Activated naive CD8-positive, alpha-beta T cell treated with anti-CD3 and anti-CD28 coated beads for 36 hours (primary cell): ENCODE measurements around the gene NPTX2. TPM values are rescaled to one million over a fixed set of nuclear protein-coding genes. Genes with fewer than 3 reads are reported as not detected.
A peak's percentile ranks its signal among the peaks of the same experiment; 100 is the strongest.
"Not testable (repeated sequence)": the region's sequence is repeated elsewhere in the genome, so short reads cannot be mapped to it uniquely, and the experiment has no call there.

ENCODE experiments used
- DNase-seq: peaks from one replicate; pipeline ENCODE4 v3.0.0; 2021
- H3K27ac Mint-ChIP-seq: one replicate; pipeline ENCODE4 v1.8.0; 2022; ENCODE audit warnings: mild to moderate bottlenecking, moderate library complexity, mixed read lengths
- H3K27me3 Mint-ChIP-seq: one replicate; pipeline ENCODE4 v1.8.0; 2022; ENCODE audit warnings: mild to moderate bottlenecking, mixed read lengths
- H3K36me3 Mint-ChIP-seq: one replicate; pipeline ENCODE4 v1.8.0; 2021; ENCODE audit warnings: mild to moderate bottlenecking, mixed read lengths
- H3K4me1 Mint-ChIP-seq: one replicate; pipeline ENCODE4 v1.8.0; 2021; ENCODE audit warnings: mixed read lengths
- H3K4me3 Mint-ChIP-seq: one replicate; pipeline ENCODE4 v1.8.0; 2022; ENCODE audit warnings: mild to moderate bottlenecking, moderate library complexity, mixed read lengths
- H3K9me3 Mint-ChIP-seq: one replicate; pipeline ENCODE4 v1.8.0; 2022; ENCODE audit warnings: mixed read lengths
- total RNA-seq, 2 experiments: library from RNA; stranded (reverse); gene quantifications; one replicate each; pipeline ENCODE4 v1.2.3, GENCODE V29; 2021

The NPTX2 gene, protein sequence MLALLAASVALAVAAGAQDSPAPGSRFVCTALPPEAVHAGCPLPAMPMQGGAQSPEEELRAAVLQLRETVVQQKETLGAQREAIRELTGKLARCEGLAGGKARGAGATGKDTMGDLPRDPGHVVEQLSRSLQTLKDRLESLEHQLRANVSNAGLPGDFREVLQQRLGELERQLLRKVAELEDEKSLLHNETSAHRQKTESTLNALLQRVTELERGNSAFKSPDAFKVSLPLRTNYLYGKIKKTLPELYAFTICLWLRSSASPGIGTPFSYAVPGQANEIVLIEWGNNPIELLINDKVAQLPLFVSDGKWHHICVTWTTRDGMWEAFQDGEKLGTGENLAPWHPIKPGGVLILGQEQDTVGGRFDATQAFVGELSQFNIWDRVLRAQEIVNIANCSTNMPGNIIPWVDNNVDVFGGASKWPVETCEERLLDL
- total RNA-seq = not detected

DNA sequence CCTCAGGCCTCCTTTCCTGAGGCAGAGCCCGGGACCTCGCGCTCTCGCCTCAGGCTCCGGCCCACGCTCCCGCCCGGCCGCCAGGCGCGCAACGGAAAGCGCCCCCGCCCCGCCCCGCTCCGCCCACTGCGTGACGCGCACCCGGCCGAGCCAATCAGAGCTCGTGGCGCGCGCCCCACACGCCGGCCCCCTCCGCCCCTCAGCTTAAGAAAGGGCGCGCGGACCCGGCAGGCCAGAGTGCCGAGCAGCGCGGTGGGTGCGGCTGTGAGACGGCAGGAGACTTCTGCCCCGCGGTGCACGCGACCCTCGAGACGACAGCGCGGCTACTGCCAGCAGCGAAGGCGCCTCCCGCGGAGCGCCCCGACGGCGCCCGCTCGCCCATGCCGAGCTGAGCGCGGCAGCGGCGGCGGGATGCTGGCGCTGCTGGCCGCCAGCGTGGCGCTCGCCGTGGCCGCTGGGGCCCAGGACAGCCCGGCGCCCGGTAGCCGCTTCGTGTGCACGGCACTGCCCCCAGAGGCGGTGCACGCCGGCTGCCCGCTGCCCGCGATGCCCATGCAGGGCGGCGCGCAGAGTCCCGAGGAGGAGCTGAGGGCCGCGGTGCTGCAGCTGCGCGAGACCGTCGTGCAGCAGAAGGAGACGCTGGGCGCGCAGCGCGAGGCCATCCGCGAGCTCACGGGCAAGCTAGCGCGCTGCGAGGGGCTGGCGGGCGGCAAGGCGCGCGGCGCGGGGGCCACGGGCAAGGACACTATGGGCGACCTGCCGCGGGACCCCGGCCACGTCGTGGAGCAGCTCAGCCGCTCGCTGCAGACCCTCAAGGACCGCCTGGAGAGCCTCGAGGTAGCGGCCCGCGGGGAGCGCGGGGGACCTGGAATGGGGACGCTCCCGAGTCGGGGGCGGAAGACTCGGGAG, at the start of gene NPTX2:
TSS of gene NPTX2 (plus strand) at position 235 of the 909 bp plus-strand sequence. CDS start at position 412, 177 bp downstream.
- Mint-ChIP-seq H3K27ac (no peak within 1 kb of the TSS), H3K27me3 (peaks cover 61% of the 10 kb centered on the region), H3K36me3 (no peaks in the 10 kb centered on the region), H3K4me3 (no peak within 1 kb of the TSS), H3K9me3 (peaks cover 1% of the 10 kb centered on the region), H3K4me1 (peaks cover 2% of the 10 kb centered on the region)
- peak; percentile 40 for DNase-seq

DNA sequence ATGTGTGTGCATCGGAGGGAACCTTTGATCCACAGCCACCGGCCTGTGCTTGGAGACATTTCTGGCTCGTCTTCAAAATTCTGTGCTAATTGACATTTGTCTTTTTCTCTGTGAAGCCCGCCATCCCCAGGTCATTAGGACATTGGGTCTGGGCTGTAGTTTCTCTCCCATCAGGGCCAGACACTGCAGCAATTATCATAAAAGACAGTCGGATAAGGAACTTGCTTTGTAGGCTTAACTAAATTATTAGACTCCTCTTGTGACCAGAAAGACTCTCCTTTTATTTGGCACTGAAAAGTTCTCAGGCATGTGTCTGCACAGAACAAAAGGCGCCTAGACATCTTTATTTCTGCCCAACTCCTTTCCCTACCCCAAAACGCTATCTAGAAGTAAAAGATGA, 49.1 kb upstream of the NPTX2 start:
- Mint-ChIP-seq H3K27me3 (peaks cover 24% of the 10 kb centered on the region), H3K4me1 (no peaks in the 10 kb centered on the region), H3K4me3 (no peak overlapping the region), H3K9me3 (no peaks in the 10 kb centered on the region), H3K36me3 (no peaks in the 10 kb centered on the region), H3K27ac (no peak overlapping the region)
- DNase-seq = no peak

DNA sequence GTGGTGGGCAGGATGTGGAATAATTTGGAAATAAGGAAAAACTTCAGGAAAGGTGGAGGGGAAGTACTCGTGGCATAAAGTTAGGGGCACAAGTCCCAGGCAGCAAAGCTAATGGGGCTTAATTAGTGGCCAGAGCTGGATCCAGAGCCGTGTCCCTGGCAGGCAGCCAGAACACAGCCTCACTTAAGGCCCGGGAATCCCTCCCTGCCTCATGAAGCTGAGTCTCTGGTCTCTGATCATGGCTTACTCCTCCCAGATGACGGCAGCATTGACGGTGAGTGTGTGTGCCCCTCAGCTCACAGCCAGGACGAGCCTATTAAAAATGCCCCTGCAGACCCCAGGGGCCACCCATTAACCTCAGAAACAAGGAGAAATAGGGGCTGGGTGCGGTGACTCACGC, 48.2 kb upstream of the NPTX2 start:
- DNase-seq = no peak
- Mint-ChIP-seq H3K4me1 (no peaks in the 10 kb centered on the region), H3K4me3 (no peak overlapping the region), H3K27ac (no peak overlapping the region), H3K27me3 (peaks cover 18% of the 10 kb centered on the region), H3K36me3 (no peaks in the 10 kb centered on the region), H3K9me3 (no peaks in the 10 kb centered on the region)

DNA sequence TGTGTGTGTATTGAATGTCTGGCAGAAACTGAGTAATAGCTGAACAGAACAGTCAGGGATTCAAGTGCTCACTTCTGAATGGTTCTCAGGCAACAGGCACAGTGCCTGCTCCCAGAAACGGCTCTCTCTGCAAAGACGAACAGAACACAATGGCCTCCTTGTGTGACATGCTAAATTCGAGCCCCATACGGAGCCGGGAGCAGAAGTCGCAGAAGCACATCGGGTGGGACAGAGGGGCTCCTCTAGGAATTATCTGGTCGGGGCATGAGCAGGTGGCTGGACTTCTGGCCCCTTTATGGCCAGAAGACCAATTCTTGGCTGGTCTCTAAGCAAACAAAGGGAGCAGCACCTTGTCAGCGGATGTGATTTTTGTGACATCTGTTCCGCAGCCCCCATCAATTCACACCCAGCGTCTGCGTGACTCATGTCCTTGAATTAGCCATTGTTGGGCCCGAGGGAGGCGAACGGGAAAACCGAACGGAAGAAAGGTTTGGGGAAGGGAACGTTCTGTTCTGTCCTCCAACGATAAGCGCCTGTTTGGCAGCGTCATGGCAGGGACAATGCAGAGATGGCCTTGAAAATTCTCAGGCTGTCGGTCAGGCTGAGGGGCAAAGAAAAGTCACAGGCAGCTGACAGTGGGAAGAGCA, 47.3 kb upstream of the NPTX2 start:
- Mint-ChIP-seq H3K27ac (no peak overlapping the region), H3K9me3 (peaks cover 1% of the 10 kb centered on the region)

DNA sequence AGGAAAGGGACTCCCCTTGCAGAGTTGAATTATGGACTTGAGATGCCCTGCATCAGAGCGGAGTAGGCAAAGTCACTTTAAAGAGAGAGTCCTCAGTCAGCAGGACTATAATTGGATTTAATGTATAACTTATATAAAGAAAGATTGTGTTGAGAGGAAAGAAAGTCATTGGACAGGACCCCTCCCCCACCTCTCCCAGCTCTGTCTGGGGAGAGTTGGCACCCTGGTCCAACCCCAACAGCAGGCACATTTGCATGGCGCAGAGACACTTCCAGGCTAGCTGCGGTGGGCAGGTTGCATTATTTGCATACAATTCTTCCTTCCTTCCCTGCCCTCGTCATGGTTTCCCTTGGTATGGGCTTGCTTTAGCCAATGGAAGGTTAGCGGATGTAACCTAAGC, 46.1 kb upstream of the NPTX2 start:
- Mint-ChIP-seq H3K4me1 (no peaks in the 10 kb centered on the region), H3K36me3 (no peaks in the 10 kb centered on the region), H3K9me3 (peaks cover 9% of the 10 kb centered on the region), H3K4me3 (no peak overlapping the region), H3K27me3 (peaks cover 16% of the 10 kb centered on the region), H3K27ac (no peak overlapping the region)
- no peak for DNase-seq

More for the DNA sequence above, 47.3 kb upstream of the NPTX2 start:
- Mint-ChIP-seq H3K4me3 (no peak overlapping the region), H3K36me3 (no peaks in the 10 kb centered on the region), H3K4me1 (no peaks in the 10 kb centered on the region), H3K27me3 (peaks cover 16% of the 10 kb centered on the region)
- DNase-seq = no peak

DNA sequence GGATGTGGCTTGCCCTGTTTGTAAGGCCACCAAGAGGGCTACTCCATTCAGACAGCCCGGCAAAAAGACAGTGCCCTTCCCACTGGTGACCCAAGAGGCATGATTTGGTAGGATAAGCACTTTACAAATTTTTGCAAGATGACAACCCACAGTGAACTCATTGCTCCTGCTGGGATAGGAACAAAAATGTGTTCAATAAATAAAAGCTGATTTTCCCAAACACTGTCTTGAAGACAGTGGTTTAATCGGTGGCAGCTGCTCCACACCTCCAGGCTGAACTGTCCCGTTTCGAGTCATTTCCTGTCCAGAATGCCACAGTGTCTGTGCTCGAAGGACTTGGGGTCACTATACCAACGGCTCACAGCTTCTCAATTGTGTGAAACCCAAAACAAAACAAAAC, 45.1 kb upstream of the NPTX2 start:
- Mint-ChIP-seq H3K4me3 (no peak overlapping the region), H3K4me1 (no peaks in the 10 kb centered on the region)

DNA sequence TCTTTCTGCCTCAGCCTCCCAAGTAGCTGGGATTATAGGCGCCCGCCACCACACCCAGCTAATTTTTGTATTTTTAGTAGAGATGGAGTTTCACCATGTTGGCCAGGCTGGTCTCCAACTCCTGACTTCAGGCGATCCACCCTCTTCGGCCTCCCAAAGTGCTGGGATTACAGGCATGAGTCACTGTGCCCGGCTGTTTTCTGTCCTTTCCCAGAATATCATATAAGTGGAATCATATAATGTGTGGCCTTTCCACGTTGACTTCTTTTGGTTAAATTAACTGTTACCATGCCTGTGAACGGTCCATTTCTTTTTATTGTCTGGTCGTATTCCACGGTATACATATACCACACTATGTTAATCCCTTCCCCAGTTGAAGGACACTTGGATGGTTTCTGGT, 44.4 kb upstream of the NPTX2 start:
- H3K4me3 Mint-ChIP-seq, DNase-seq, H3K4me1 Mint-ChIP-seq, H3K27ac Mint-ChIP-seq, H3K36me3 Mint-ChIP-seq: not testable (repeated sequence)
- H3K27me3 Mint-ChIP-seq = peaks cover 12% of the 10 kb centered on the region
- H3K9me3 Mint-ChIP-seq = peaks cover 12% of the 10 kb centered on the region

More for the DNA sequence above, 45.1 kb upstream of the NPTX2 start:
- Mint-ChIP-seq H3K27ac (no peak overlapping the region), H3K27me3 (peaks cover 14% of the 10 kb centered on the region), H3K9me3 (peaks cover 12% of the 10 kb centered on the region), H3K36me3 (no peaks in the 10 kb centered on the region)
- DNase-seq = no peak

DNA sequence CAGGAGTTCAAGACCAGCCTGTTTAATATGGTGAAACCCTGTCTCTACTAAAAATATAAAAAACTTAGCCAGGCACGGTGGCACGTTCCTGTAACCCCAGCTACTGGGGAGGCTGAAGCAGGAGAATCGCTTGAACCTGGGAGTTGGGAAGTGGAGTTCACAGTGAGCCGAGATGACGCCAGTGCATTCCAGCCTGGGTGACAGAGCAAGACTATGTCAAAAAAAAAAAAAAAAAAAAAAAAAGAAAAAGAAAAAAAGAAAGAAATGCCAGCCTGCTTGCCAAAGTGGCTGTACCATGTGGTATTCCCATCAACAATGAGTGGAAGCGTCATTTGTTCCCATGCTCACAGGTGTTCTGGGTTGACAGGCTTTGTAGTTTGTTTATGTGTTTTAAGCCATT, 43.3 kb upstream of the NPTX2 start:
- DNase-seq = no peak
- H3K4me1 Mint-ChIP-seq = no peaks in the 10 kb centered on the region
- peaks cover 10% of the 10 kb centered on the region for H3K27me3 Mint-ChIP-seq
- peaks cover 15% of the 10 kb centered on the region for H3K9me3 Mint-ChIP-seq
- H3K27ac Mint-ChIP-seq = no peak overlapping the region
- H3K36me3 Mint-ChIP-seq = no peaks in the 10 kb centered on the region
- H3K4me3 Mint-ChIP-seq = no peak overlapping the region

DNA sequence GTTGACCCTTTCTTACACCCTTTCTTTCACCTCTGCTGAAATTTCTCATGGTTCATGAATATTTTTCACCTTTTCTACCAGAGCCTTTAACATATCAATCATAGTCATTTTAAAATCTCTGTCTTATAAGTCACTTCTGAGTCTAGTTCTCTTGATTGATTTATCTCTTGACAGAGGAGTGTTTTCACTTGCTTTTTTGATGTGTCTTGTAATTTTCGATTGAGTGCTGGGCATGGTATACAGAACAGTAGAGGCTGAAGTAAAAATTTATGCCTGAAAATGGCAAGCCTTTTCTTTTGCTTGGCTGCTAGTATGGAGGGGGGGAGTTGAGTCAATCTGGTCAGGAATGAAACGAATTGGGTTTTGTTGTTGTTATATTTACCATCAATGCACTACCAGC, 41.2 kb upstream of the NPTX2 start:
- peaks cover 9% of the 10 kb centered on the region for H3K27me3 Mint-ChIP-seq
- H3K4me1 Mint-ChIP-seq = no peaks in the 10 kb centered on the region
- no peak overlapping the region for H3K27ac Mint-ChIP-seq
- H3K9me3 Mint-ChIP-seq = peaks cover 15% of the 10 kb centered on the region
- DNase-seq = no peak
- H3K36me3 Mint-ChIP-seq = no peaks in the 10 kb centered on the region
- H3K4me3 Mint-ChIP-seq = no peak overlapping the region

DNA sequence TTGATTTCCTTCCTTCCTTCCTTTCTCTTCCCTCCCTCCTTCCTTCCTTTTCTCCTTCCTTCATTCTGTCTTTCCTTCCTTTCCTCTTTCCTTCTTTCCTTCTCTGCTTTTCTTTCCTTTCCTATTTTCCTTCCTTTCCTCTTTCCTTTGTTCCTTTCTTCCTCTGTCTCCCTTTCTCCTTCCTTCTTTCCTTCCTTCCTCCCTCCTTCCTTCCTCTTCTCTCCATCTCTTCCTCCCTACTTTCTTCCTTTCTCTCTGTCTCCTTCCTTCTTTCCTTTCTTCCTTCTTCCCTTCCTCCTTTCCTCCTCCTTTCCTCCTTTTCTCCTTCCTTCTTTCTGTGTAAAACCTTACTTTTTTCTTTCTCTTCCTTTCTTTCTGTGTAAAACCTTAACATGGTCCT, 32.3 kb upstream of the NPTX2 start:
- no peak for DNase-seq
- H3K4me1 Mint-ChIP-seq = no peaks in the 10 kb centered on the region
- no peak overlapping the region for H3K27ac Mint-ChIP-seq
- H3K36me3 Mint-ChIP-seq = no peaks in the 10 kb centered on the region
- H3K9me3 Mint-ChIP-seq = peaks cover 13% of the 10 kb centered on the region
- H3K4me3 Mint-ChIP-seq = no peak overlapping the region
- peaks cover 12% of the 10 kb centered on the region for H3K27me3 Mint-ChIP-seq

DNA sequence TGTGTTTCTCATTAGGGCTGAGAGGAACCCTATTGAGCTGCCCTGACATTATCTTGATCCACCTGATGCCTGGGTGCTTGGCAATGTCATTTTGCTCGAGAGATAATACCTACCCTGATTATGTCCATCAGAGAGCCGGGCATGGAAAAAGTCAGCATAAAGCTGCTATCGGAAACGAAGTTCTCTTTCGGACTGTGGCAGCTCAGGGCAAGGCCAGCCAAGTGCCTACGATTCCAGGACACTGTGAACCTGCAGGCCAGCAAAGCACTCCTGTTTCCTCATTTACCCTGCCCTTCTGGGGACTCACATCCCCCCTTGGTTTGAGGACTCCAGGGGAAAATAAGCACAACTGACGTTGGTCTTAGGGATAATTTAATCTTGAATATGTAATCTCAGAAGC, 25.2 kb upstream of the NPTX2 start:
- H3K4me1 Mint-ChIP-seq = no peaks in the 10 kb centered on the region
- no peaks in the 10 kb centered on the region for H3K36me3 Mint-ChIP-seq
- no peaks in the 10 kb centered on the region for H3K9me3 Mint-ChIP-seq
- peaks cover 11% of the 10 kb centered on the region for H3K27me3 Mint-ChIP-seq
- no peak for DNase-seq
- no peak overlapping the region for H3K4me3 Mint-ChIP-seq
- no peak overlapping the region for H3K27ac Mint-ChIP-seq

DNA sequence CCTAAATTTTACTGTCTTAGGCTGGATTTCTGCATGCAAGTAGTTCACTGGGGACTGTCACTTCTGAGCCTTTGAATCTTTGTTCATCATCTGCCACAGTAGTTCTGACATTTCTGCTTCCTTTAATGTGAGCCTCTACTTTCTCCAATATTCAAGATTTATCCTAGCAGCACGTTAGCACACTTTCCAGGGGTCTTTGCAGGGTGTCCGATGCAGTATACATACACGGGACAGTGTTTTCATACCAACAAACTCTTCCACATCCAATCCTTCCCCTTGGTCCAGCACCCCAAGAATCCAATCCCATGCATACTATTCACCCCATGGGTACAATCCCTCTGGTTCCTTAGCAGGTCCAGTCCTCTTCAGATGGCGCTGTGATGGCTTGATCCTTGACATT, 22.7 kb upstream of the NPTX2 start:
- Mint-ChIP-seq H3K36me3 (no peaks in the 10 kb centered on the region), H3K27me3 (peaks cover 4% of the 10 kb centered on the region), H3K27ac (no peak overlapping the region), H3K4me3 (no peak overlapping the region), H3K9me3 (no peaks in the 10 kb centered on the region), H3K4me1 (no peaks in the 10 kb centered on the region)
- DNase-seq = no peak

DNA sequence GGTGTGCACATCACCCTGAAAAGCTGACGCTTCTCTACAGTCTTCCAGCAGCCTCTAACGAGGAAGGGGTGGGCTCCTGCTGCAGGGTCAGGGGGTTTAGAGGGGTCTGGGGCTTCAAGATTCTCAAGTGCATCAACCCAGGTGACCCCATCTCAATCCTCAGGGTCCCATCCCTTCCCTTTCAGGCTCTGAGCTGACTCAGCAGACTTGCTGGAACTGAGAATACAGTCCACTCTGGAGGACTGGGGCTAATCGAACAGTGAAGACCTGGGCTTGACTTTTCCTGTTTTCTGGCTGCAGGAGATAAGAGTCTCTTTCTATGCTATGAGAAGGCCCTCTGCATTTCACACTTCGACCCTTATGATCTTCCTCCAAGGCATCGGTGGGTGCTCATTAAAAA, 22.3 kb upstream of the NPTX2 start:
- Mint-ChIP-seq H3K9me3 (no peaks in the 10 kb centered on the region), H3K36me3 (no peaks in the 10 kb centered on the region), H3K4me1 (no peaks in the 10 kb centered on the region), H3K4me3 (no peak overlapping the region), H3K27ac (no peak overlapping the region), H3K27me3 (peaks cover 3% of the 10 kb centered on the region)
- no peak for DNase-seq

DNA sequence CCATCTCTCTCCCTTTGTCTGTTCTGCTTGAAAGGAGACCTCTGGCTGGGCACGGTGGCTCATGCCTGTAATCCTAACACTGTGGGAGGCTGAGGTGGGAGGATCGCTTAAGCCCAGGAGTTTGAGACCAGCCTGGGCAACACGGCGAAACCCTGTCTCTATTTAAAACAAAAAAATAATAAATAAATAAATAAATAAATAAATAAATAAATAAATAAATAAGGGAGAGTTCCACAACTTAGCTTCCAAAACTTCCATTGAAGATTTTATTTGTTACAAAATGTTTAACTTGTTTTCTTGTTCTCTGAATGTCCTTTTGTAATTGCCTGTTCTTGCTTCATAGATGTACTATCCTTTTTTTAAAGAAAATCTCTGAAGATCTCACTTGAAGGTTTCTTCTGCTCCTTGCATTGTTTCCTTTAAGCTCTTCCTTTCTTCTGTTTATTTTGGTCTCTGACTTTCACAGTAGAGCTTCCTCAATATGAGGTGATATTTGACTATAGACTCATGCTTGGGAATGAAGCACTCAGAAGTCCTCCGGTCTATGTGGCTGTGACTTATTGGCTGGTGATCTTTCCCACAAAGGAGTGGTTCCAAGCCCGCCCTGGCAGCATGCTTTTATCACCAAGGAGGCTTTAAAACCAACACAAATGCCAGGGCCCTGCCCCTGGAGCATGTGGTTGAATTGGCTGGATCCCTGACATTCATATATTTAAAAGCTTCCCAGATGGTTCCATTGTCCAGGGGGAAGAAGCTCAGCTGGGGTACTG, 18.1 kb upstream of the NPTX2 start:
- no peak overlapping the region for H3K27ac Mint-ChIP-seq
- H3K36me3 Mint-ChIP-seq = no peaks in the 10 kb centered on the region
- H3K4me1 Mint-ChIP-seq = no peaks in the 10 kb centered on the region

More for the DNA sequence above, 18.1 kb upstream of the NPTX2 start:
- Mint-ChIP-seq H3K9me3 (no peaks in the 10 kb centered on the region), H3K4me3 (no peak overlapping the region), H3K27me3 (no peaks in the 10 kb centered on the region)
- DNase-seq = no peak
